NOMO-1 (cell line): Measurements from ENCODE around the gene ROBO4.

Experiments used
- DNase-seq, 2 experiments: peaks; one replicate each; lab custom pipeline; 2025; ENCODE audit not compliant: unreplicated experiment in 2 of 2; lab: John Stamatoyannopoulos, UW

Gene ROBO4

GRCh38 chr11:124897674-124898262 is at the start of gene ROBO4:
Gene ROBO4 (minus strand): TSS chr11:124897865. CDS start chr11:124897795, 70 bp downstream.
- no peak for DNase-seq

DNA sequence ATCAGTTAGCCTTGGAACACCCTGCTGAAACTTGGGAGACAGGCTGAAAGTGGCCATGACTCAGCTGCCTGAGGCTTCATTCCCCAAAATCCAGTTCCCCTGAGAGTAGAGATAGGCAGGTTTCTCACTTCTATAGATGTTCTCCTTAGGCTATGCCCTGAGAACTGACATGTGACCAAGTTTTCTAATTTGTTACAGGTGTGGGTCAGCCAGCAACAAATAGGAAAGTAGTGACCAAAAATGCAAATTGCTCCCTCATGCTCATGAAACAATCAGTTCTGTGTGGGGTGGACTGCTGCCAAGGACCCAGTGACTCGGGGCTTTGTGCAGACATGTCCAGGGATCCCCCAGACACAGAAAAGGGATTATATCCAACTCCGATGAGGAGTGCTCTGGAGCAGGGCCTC is 49.1 kb upstream of the ROBO4 start:
- DNase-seq = no peak

DNA sequence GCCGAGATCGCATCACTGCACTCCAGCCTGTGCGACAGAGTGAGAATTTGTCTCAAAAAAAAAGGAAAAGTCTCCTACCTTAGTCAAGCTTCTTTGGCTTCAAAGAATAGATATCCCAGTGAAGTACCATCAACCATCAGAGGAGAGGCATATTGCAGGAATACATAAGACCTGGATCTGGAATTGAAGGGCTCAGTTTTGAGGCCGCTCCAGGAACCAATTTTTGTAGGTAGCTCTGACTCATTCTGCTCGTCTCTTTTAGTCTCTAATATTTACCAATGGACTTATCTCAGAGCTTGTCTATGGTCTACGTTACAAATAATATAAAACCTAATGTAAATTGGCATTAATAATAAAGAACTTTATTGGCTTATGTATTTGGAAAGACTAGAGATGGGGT is 48.2 kb upstream of the ROBO4 start:
- no peak for DNase-seq

DNA sequence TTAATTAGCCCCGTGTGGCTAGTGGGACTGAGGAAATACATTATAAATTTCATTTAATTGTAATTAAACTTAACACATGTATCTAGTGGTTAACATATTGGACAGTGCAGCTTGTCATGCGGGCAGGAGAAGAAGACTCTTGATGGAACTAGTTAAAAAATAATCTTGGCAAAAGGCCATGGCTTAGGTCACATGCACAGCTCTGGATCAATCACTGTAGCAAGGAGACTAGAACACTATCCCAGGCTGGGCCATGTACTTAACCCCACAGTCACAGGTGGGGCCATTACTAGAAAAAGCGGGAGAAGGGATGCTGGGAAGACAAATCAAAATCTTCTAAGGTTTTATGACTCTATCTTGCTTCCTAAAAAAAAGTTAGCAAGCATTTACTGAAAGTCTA is 46.9 kb upstream of the ROBO4 start:
- DNase-seq = no peak

DNA sequence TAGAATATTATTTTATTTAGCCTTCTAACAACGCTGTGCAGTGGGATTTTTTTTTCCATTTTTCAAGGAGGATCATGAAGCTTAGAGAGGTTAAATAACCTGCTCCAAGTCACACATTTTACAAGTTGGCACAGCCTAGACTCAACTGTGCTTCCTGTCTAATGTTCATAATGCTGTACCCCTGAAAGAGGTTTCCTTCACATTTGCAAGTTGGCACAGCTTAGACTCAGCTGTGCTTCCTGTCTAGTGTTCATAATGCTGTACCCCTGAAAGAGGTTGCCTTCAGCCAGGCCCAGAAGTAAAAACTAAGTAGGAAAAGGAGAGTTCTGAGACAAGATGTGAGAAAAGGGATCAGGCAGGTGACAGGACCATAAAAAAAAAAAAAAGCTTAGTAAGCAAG is 46.1 kb upstream of the ROBO4 start:
- no peak for DNase-seq

DNA sequence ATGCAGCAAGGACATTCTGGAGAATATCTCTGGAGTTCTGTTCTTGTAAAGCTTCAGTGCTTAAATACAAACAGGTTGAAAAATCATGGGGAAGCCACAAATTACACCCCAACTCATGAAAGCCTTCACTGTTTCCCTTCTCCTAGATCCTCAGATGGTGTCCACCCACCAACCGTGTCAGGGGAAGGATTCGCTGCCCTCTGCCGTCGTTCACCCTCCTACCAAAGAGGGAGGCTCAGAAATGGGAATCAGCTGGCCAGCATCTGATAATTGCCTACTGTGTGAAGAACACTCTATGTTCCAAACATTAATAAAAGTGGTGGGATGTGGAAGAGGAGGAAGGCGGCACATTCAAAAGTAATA is 45.6 kb upstream of the ROBO4 start:
- no peak for DNase-seq

- DNase-seq = no peak
These were observed 45.0 kb upstream of the ROBO4 start for GRCh38 chr11:124942466-124943253.

DNA sequence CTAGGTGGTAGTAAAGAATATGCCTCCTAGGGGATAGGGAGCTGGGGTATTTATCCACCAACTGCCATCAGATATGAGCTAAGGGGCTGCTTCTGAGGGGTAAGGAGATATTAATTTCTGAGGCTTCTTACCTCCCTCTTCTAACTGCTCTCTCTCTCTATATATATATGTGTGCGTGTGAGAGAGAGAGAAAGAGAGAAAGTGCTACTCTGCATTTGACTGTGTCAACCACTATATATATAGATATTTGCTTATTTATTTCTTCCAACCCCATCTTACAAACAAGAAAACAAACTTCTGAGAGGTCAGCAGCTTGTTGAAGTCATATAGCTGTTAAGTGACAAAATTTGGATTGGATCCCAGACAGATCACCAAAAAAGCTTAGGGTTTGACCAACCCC is 44.0 kb upstream of the ROBO4 start:
- DNase-seq = no peak

GRCh38 chr11:124938970-124939369 is 41.3 kb upstream of the ROBO4 start:
- no peak for DNase-seq

DNA sequence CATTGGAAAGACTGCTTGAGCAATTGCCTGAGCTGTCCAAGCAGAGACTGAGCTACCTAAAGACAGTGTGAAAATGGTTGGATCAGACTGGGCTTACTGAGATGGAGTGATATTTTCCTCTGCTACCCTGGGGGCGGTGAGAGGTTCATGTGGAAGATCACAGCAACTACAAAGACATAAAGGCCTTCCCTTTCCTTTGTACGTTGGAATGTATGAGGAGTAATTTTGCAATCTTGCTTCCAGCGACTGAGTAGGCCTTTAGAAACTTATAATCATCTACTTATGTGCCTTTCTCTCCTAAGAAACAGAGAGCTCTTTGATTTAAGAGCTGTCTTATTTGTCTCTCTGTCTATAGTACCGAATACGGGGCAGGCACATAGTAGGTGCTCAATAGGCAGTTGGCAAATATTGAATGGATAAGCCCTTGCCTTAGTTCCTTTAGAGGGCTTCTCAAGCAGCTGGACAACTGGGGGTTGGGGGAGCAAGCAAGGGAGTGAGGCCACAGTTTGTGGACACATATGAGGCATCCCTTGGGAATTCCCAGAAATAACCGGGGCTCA is 40.6 kb upstream of the ROBO4 start:
- DNase-seq = no peak

DNA sequence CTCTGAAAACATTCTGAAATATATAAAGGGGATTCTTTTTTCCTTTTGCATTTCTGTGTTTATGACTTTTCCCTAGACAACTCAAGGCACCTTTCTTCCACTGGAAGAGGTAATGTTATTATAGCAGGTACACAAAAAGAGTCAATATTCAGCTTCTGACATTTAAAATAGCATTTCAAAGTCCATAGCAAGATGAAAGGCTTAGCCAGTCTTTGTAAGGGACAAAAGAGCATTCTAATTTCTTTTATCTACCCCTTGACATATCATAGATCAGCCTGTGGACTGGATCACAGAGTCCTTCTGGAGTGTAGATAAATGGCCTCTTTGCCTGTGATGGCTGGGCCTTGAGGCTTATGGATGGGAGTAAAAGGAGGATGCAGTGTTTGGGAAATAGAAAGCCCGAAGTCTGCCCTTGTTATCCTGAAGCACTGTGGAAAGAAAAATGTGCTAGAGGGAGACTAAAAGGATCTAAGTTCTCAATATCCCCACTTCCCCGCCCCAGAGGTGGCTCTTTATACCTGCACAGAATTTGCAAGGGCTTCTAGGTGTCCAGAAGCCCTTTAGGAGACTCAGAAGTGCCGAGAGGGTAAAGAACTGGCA is 39.8 kb upstream of the ROBO4 start:
- no peak for DNase-seq

DNA sequence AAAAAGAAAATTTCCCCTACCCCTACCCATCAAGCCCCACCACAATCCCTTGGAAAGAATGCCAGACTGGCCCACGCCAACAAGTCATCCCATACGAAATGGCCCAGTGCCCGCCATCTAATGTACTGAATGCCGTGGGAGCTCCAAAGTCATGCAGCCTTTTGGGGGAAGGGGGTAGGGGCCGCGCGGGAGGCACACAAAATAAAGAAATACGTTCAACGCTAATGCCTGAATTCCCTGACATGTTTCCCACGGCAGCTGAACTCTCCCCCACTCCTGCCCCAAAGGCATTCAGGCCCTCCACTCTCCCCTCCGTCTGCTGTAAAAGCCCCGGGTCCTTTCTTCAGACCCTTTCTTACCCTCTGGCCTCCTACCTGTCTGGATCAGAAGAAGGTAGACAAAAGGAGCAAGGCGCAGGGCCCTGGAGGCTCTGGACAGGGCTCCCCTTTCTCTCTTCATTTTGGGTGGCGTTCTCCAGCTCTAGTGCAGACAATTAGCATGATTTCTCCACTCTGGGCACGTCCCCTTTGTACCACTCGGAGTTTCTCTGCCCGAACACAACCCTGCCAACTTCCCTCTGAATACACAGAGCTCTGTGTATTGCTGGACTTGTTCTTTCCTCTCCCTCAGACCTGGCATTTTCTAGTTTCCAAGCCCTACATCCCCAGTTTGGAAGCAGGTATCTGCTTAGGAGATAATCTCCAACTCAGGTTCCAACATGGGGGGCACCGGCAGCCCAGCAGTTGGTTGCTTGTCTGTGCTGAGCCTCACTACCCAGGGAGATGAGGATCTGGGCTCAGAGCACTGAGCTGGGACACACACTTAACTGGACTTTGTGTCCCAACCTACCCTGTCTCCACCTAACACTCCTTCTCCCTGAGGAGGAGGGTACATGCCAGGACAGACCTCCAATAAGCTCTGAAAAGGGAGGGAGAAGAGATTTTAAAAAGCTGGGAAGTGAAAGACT is 38.2 kb upstream of the ROBO4 start, which contains the start of gene HEPACAM:
Gene HEPACAM (minus strand): TSS at position 500 of the 967 bp plus-strand sequence. CDS start 41 bp downstream, at position 459.
- no peak for DNase-seq

DNA sequence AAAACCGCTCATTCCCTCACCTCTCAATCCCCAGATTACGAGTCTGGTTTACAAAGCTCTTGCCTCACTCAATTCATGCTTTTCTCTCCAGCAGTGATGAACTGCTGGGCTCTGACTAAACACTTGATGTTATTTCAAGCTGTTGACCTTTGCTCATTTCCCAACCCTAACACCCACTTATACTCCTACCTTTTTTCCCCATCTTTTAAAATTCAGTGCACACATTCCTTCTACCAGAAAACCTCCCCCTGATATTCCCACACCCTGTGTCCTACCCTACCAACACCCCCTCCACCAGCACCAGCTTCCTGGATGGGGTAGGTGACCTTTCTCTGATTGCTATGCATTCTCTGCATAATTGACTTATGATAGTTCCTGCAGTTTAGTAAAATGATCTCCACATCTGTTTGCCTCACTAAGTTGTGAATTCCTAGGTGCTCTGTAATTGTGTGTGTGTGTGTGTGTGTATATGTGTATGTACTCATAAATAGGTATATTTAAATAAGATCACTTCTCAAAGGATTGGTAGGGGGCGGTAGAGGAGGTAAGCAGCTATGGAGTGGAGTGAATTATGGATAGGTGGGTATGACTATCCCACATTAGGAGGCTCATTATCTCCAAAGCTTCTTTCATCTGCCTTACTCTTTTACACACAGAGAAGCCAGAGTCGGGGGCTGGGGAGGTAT is 37.3 kb upstream of the ROBO4 start:
- no peak for DNase-seq

- DNase-seq = peak in 1 of 2 experiments; percentile 15
These were observed 33.1 kb upstream of the ROBO4 start for GRCh38 chr11:124930799-124931198.

GRCh38 chr11:124928942-124929665 is 31.4 kb upstream of the ROBO4 start:
- DNase-seq = no peak

DNA sequence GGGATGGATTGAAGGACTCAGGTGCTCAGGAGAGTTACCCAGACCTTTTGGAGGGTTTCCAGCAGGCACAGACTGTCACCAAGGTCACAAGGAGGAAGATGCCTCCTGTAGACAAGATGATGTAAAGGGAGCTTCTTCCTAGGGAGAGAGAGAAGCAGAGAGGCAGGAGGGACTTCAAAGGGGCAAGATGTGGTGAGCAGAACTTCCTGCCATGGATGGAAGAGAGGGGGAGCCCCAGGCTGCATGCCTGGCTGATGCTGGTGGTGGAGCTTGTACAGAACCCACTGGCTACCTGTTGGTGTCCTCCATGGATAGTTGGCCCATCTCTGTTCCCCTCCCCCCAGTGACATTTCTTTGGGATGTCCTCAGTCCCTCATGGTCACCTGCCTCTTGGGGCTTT is 25.6 kb upstream of the ROBO4 start:
- DNase-seq = no peak

DNA sequence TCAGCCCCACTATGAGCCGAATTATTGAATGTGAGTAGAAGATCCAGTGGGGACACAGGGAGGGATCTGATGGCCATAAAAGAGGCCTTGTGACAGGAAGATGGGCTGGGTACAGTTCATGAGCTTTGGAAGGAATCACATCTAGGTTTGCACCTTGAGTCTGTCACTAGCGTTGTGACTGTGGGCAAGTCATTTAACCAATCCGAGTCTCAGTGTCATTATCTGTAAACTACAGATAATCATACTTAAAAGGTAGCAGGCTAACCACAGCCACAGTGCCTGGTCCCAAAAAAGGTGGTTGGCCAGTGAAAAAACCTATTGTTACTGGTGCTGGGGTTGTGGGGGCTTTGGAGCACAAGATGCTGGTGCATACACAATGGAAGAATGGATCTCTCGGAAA is 25.2 kb upstream of the ROBO4 start:
- no peak for DNase-seq

DNA sequence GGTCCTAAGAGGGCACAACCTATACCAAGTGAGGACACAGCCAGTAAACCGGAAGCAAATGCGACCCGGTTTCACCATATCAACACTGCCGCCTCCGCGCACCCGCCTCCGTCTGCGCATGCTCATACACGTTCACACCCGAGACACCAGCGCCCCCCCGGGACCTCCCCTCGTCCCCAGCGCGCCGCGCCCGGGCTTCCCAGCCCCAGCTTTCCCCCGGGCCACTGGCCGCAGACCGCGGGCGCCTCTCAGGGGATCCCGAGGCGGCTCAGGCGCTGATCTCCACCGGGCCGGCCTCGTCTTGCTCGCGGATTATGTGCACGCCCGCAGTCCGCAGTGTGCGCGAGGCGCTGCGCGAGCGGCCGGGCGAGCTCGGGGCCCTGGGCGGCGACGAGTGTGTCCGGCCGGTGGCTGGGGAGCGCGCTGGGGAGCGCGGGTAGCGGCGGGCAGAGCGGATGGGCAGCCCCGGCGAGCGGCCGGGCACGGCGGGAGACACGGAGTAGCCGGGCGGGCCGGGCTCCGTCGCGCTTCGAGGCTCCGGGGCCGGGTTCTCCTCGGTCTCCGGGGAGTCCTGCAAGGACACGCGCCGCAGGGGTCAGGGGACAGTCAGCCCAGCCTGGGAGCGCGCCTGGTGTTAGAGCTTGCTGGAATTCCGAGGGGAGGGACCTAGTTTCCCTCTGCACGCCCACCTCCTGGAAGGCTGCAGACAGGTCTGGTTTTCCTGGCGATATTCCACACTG is 23.4 kb upstream of the ROBO4 start:
- no peak for DNase-seq

- no peak for DNase-seq
These were observed 22.7 kb upstream of the ROBO4 start for GRCh38 chr11:124920356-124920755.
